Loucy (cell line): ENCODE measurements around the gene COQ7.

Experiments used
- EZH2phosphoT487 ChIP-seq: fragments of 200-600 bp; IDR thresholded peaks from 2 replicates; pipeline ENCODE4 v1.6.1; 2018; ENCODE audit warnings: antibody characterized with exemption, mild to moderate bottlenecking, moderate library complexity, borderline replicate concordance
- TF ChIP-seq, protein P1 (sequence below): fragments of 200-600 bp; sonication (generic); conservative IDR thresholded peaks from 2 replicates; pipeline ENCODE4 v1.5.1; 2014; ENCODE audit warnings: mild to moderate bottlenecking, antibody characterized with exemption, low read length

DNA sequence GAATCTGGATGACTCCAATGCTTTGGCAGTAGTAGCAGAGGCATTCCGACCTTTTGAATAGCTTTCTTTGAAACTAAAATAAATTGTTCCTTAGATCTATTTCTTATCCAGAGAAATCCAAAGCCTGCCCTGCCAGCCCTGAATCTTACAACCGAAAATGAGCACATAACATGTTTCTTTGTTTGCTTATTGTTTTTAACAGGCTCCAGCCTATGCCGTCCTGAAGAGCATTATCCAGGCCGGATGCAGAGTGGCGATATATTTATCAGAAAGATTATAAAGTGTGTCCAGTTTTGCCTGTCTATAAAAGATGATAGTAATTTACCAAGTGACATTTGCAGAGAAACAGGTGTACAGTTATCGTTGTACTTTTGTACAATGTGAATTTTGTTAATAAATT is 10.5 kb downstream of the COQ7 start:
- TF ChIP-seq, protein P1, sequence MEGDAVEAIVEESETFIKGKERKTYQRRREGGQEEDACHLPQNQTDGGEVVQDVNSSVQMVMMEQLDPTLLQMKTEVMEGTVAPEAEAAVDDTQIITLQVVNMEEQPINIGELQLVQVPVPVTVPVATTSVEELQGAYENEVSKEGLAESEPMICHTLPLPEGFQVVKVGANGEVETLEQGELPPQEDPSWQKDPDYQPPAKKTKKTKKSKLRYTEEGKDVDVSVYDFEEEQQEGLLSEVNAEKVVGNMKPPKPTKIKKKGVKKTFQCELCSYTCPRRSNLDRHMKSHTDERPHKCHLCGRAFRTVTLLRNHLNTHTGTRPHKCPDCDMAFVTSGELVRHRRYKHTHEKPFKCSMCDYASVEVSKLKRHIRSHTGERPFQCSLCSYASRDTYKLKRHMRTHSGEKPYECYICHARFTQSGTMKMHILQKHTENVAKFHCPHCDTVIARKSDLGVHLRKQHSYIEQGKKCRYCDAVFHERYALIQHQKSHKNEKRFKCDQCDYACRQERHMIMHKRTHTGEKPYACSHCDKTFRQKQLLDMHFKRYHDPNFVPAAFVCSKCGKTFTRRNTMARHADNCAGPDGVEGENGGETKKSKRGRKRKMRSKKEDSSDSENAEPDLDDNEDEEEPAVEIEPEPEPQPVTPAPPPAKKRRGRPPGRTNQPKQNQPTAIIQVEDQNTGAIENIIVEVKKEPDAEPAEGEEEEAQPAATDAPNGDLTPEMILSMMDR = no peak
- no peak for TF ChIP-seq EZH2phosphoT487
